Measurements from ENCODE around the gene MTUS2. TPM values are rescaled to one million over a fixed set of nuclear protein-coding genes. Genes with fewer than 3 reads are reported as not detected.

Gene MTUS2
- total RNA-seq, 1 experiment from 2014 or later: 0.11 TPM

GRCh38 chr13:29021311-29021710, 201.2 kb downstream of the MTUS2 start:
- BruUV-seq (replicated peaks): no TSS peak
- DNase-seq (ENCODE audit: low spot score): no peak
- H3K4me3 ChIP-seq (ENCODE audit: low read depth, low read length, poor library complexity, severe bottlenecking): no peak overlapping the region
- TF ChIP-seq CTCF (conservative IDR thresholded peaks at IDR 0.05; ENCODE audit: low read depth, low read length) (no peak), EZH2 (IDR thresholded peaks at IDR 0.05; ENCODE audit: borderline replicate concordance, low read depth, low read length, poor library complexity, severe bottlenecking) (no peak)
- no peaks in the 10 kb centered on the region for H3K36me3 ChIP-seq (ENCODE audit: insufficient read depth, low read length, poor library complexity, severe bottlenecking)
- intact Hi-C loops (cut with micrococcal nuclease; ENCODE audit: unreplicated experiment): no loop called here
- ChIA-PET POLR2A (ENCODE audit: low non-redundant PET) (no interaction called here), CTCF (no interaction called here)
- no peaks in the 10 kb centered on the region for H3K4me1 ChIP-seq (ENCODE audit: insufficient read depth, low read length, poor library complexity, severe bottlenecking)
- H3K27me3 ChIP-seq (replicated peaks; ENCODE audit: insufficient read depth, low read depth, low read length, poor library complexity): no peaks in the 10 kb centered on the region
- H3K9me3 ChIP-seq (ENCODE audit: low read depth, low read length, poor library complexity, severe bottlenecking): no peaks in the 10 kb centered on the region
- no peak overlapping the region for H3K27ac ChIP-seq (ENCODE audit: low read depth, low read length, poor library complexity, severe bottlenecking)

- no peak for TF ChIP-seq EZH2 (IDR thresholded peaks at IDR 0.05; ENCODE audit: borderline replicate concordance, low read depth, low read length, poor library complexity, severe bottlenecking)
- no peak for TF ChIP-seq CTCF (conservative IDR thresholded peaks at IDR 0.05; ENCODE audit: low read depth, low read length)
- Histone ChIP-seq H3K4me3 (ENCODE audit: low read depth, low read length, poor library complexity, severe bottlenecking) (no peak overlapping the region), H3K9me3 (ENCODE audit: low read depth, low read length, poor library complexity, severe bottlenecking) (no peaks in the 10 kb centered on the region), H3K27ac (ENCODE audit: low read depth, low read length, poor library complexity, severe bottlenecking) (no peak overlapping the region), H3K4me1 (ENCODE audit: insufficient read depth, low read length, poor library complexity, severe bottlenecking) (no peaks in the 10 kb centered on the region), H3K27me3 (replicated peaks; ENCODE audit: insufficient read depth, low read depth, low read length, poor library complexity) (no peaks in the 10 kb centered on the region), H3K36me3 (ENCODE audit: insufficient read depth, low read length, poor library complexity, severe bottlenecking) (no peaks in the 10 kb centered on the region)
- ChIA-PET POLR2A (ENCODE audit: low non-redundant PET) (no interaction called here), CTCF (no interaction called here)
- intact Hi-C loops (cut with micrococcal nuclease; ENCODE audit: unreplicated experiment): no loop called here
- no TSS peak for BruUV-seq (replicated peaks)
- no peak for DNase-seq (ENCODE audit: low spot score)
These were observed 201.6 kb downstream of the MTUS2 start for GRCh38 chr13:29021717-29022116.

DNA sequence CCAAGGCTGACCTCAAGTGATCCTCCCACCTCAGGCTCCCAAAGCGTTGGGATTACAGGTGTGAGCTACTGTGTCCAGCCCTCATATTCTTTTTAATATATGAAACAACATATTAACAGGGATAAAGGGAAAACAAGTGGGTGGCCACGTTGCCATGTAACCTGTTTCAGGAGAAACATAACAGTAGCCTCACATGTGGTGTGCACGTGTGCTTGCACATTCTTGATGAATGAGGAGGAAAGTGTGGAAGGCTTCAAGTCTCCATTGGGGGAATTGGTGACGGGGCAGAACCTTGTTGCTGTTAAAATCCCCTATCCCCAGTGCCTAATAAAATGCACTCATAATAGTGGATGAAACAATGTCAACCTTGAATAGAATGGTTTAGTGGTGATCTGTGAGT, 202.3 kb downstream of the MTUS2 start:
- no TSS peak for BruUV-seq (replicated peaks)
- TF ChIP-seq EZH2 (IDR thresholded peaks at IDR 0.05; ENCODE audit: borderline replicate concordance, low read depth, low read length, poor library complexity, severe bottlenecking) (no peak), CTCF (conservative IDR thresholded peaks at IDR 0.05; ENCODE audit: low read depth, low read length) (no peak)
- Histone ChIP-seq H3K4me3 (ENCODE audit: low read depth, low read length, poor library complexity, severe bottlenecking) (no peak overlapping the region), H3K9me3 (ENCODE audit: low read depth, low read length, poor library complexity, severe bottlenecking) (no peaks in the 10 kb centered on the region), H3K36me3 (ENCODE audit: insufficient read depth, low read length, poor library complexity, severe bottlenecking) (no peaks in the 10 kb centered on the region), H3K27me3 (replicated peaks; ENCODE audit: insufficient read depth, low read depth, low read length, poor library complexity) (no peaks in the 10 kb centered on the region), H3K4me1 (ENCODE audit: insufficient read depth, low read length, poor library complexity, severe bottlenecking) (no peaks in the 10 kb centered on the region), H3K27ac (ENCODE audit: low read depth, low read length, poor library complexity, severe bottlenecking) (no peak overlapping the region)
- ChIA-PET POLR2A (ENCODE audit: low non-redundant PET) (no interaction called here), CTCF (no interaction called here)
- DNase-seq (ENCODE audit: low spot score): no peak
- intact Hi-C loops (cut with micrococcal nuclease; ENCODE audit: unreplicated experiment): no loop called here
